ENCODE data around the gene PUS1. TPM values are rescaled to one million over a fixed set of nuclear protein-coding genes. Genes with fewer than 3 reads are reported as not detected.
A peak's percentile ranks its signal among the peaks of the same experiment; 100 is the strongest.

Gene PUS1
- total and polyA plus RNA-seq, 2 of the 8 experiments (the other 6 are each of a cell fraction or from before 2014, with no cell fraction given), result 48.1 to 81.2 TPM

DNA sequence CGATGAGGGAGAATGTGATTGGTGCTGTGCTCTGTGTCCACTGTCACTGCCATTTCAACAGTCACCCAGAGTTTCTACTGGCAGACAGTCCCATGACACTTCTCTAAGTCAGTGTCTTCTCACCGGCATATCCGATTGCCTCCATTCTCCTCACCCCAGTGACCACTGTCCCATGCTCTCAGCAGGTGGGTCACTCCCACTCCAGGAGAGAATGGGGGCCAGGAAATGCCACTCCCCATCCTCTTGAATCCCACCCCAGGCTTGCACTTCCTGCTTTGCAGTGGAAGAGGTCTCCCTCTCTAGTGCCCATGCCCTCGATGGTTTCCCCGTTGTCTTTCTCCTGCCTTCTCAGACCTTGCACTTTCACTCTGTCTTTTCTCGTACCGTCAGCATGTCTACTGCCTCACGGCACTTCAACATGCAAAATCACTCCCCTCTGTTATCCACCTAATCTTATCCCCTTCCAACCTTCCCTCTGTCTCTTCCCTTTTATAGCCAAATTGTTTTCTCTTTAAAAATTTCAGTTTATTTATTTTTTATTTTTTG, 18.5 kb downstream of the PUS1 start:
- Histone ChIP-seq H2AFZ (ENCODE audit: low read length) (no peak overlapping the region), H3K27me3 (replicated peaks in 1 of 4; ENCODE audit: control insufficient read depth in 3 of 4, extremely low read depth in 1 of 4, insufficient read depth in 3 of 4, low read length in 3 of 4) (no peaks in the 10 kb centered on the region), H3K4ac (replicated peaks; ENCODE audit: insufficient read length, low read depth, low read length) (no peak overlapping the region), H3K23ac (ENCODE audit: insufficient read length) (no peak overlapping the region), H3K79me1 (ENCODE audit: low read depth, low read length) (no peaks in the 10 kb centered on the region), H3K23me2 (ENCODE audit: low read depth, low read length) (no peaks in the 10 kb centered on the region; the same call in 1 of the 2 replicates), H3K4me2 (ENCODE audit: insufficient read depth in 1 of 2, low read depth in 2 of 2, low read length in 2 of 2) (no peak overlapping the region), H3K18ac (ENCODE audit: extremely low read depth, low read length) (no peak overlapping the region), H3K9me3 (ENCODE audit: insufficient read depth in 2 of 2, low read depth in 1 of 2, low read length in 1 of 2) (no peaks in the 10 kb centered on the region), H3K14ac (ENCODE audit: insufficient read length) (no peak overlapping the region), H3K27ac (ENCODE audit: low read depth, low read length) (no peak overlapping the region), H3K4me3 (ENCODE audit: extremely low read depth in 1 of 4, insufficient read depth in 2 of 4, low read depth in 3 of 4, low read length in 4 of 4) (no peak overlapping the region), H2BK5ac (ENCODE audit: low read depth, low read length) (0 out of 2 replicates have a peak overlapping the region, but pooled peaks have one; percentile 52), H4K5ac (ENCODE audit: insufficient read length, low read depth, low read length) (no peak overlapping the region), H2AK5ac (ENCODE audit: low read depth, low read length) (peak overlapping the region; percentile 82), H2BK15ac (ENCODE audit: low read length) (no peak overlapping the region), H4K91ac (replicated peaks; ENCODE audit: insufficient read length, low read length) (peak overlapping the region; percentile 84), H4K8ac (ENCODE audit: extremely low read depth, insufficient read depth, low read length) (no peak overlapping the region), H2BK12ac (ENCODE audit: low read depth, low read length) (peak overlapping the region; percentile 68; the same call in 1 of the 2 replicates), H3K56ac (replicated peaks; ENCODE audit: insufficient read length, low read depth, low read length) (no peak overlapping the region), H4K20me1 (replicated peaks in 1 of 2; ENCODE audit: control insufficient read depth in 1 of 2, insufficient read depth in 2 of 2, low read length in 2 of 2) (peaks cover 0 to 11% of the 10 kb centered on the region in 2 experiments), H3K79me2 (ENCODE audit: control insufficient read depth in 1 of 2, insufficient read depth in 2 of 2, low read length in 2 of 2) (peaks cover 8 to 21% of the 10 kb centered on the region in 2 experiments; a peak in 3 of 4 replicates), H3K4me1 (replicated peaks in 1 of 4; ENCODE audit: control insufficient read depth in 3 of 4, insufficient read depth in 4 of 4, low read length in 3 of 4) (peaks cover 0 to 4% (median 1%) of the 10 kb centered on the region in 4 experiments; a peak in 5 of 7 replicates), H3K36me3 (ENCODE audit: control insufficient read depth in 2 of 4, insufficient read depth in 4 of 4, low read length in 3 of 4) (peaks cover 3 to 22% (median 16%) of the 10 kb centered on the region in 4 experiments), H2BK20ac (ENCODE audit: low read length) (no peak overlapping the region), H2BK120ac (replicated peaks; ENCODE audit: low read depth, low read length) (no peak overlapping the region), H3K9ac (replicated peaks in 1 of 4; ENCODE audit: extremely low read depth in 1 of 4, low read depth in 3 of 4, low read length in 3 of 4) (no peak overlapping the region; a peak in 1 of 7 replicates)
- TF ChIP-seq SAP30 (IDR thresholded peaks at IDR 0.05; ENCODE audit: insufficient read depth, insufficient replicate concordance, low read length), result no peak
- no peak for TF ChIP-seq YY1 (IDR thresholded peaks at IDR 0.05; ENCODE audit: low read depth, low read length)
- FAIRE-seq (no peak), DNase-seq (ENCODE audit: low read depth in 1 of 2, low spot score in 2 of 2) (no peak)
- 83% methylated on average over 8 of the region's 8 CpGs; no CpG with 5 or more reads in 1 of the 2 experiments for WGBS, 2 experiments (ENCODE audit: extremely low coverage in 1 of 2, insufficient coverage in 1 of 2, insufficient read length in 1 of 2, insufficient replicate concordance in 2 of 2, low coverage in 1 of 2, low lambda C conversion rate in 2 of 2, missing lambda C conversion rate in 1 of 2)
- ChIA-PET POLR2A (ENCODE audit: partially characterized antibody) (interaction anchor here (3.0 to 5.6 kb wide), 2 partner anchors 12 to 18 kb away, joined by 28 to 44 read pairs; partner anchors contain the start of gene PUS1), CTCF (ENCODE audit: partially characterized antibody) (no interaction called here)
